HG03571 (cell line): ENCODE measurements around the gene DBI.
A peak's percentile ranks its signal among the peaks of the same experiment; 100 is the strongest.

Experiments
- ATAC-seq: cut with Tn5 transposase; IDR thresholded peaks from one replicate; pipeline ENCODE4 v1.9.1; 2021; ENCODE audit not compliant: unreplicated experiment

The DBI gene

DNA sequence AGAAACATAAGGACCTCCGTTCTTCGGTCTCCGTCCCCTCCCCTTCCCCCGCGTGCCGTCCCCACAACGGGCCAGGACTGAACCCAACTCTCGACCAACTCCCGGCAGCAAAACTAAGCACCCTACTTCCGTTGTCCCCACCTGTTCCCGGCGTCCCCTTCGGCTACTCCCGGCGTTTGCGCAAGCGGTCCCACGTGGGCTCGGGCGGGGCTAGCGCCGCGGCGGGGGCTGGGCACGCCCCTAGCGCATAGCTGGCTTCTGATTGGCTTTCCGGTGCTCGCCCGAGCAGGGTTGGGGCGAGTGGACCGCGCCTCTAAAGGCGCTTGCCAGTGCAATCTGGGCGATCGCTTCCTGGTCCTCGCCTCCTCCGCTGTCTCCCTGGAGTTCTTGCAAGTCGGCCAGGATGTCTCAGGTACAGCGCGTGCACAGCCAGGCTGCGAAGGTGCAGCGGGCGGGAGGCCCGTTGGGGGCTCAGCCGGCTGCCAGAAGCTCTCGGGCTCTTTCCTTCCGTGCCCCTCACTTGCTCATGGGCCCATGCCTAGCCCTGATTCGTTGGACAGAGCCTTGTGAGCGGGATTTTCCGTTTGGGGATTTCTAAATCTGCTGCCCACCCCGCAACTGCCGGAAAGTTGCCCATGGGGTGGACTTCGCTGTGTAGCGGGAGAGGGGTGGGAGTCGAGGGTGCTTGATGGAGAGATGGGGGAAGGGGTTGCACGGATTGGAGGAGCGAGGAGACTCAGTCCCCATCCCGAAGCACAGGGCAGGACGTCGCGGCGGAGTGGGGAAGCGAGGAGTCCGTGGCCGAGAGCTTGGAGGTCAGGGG lies at the start of gene DBI, which contains the start of gene C2orf76:
DBI (plus strand) TSS at position 329 of the 823 bp plus-strand sequence; CDS start at position 404, 75 bp downstream.
C2orf76 (minus strand) TSS at position 186 of the 823 bp plus-strand sequence. CDS start 26,875 bp downstream, outside the sequence.
- peak; percentile 96 for ATAC-seq

DNA sequence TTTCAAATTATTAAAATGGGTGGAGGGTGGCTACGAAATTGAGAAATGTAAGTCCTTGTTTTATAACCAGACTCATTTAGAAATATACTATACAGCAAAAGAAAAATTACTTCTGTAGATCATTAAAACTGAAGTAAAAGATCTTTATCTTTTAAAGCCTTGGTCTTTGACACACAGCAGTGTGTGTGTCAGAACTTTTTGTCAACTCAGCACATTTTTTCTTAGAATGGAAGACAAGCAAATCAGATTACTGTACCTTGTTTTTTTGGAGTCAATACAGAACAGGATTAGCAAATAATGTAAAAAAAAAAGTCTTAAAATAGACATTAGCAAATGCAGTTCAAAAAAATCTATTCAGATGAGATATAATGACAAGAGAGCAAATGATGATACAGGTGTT lies 49.2 kb upstream of the DBI start:
- no peak for ATAC-seq

- no peak for ATAC-seq
Observed at GRCh38 chr2:119319593-119319992, 47.2 kb upstream of the DBI start.

GRCh38 chr2:119323459-119323858 lies 43.3 kb upstream of the DBI start:
- no peak for ATAC-seq

DNA sequence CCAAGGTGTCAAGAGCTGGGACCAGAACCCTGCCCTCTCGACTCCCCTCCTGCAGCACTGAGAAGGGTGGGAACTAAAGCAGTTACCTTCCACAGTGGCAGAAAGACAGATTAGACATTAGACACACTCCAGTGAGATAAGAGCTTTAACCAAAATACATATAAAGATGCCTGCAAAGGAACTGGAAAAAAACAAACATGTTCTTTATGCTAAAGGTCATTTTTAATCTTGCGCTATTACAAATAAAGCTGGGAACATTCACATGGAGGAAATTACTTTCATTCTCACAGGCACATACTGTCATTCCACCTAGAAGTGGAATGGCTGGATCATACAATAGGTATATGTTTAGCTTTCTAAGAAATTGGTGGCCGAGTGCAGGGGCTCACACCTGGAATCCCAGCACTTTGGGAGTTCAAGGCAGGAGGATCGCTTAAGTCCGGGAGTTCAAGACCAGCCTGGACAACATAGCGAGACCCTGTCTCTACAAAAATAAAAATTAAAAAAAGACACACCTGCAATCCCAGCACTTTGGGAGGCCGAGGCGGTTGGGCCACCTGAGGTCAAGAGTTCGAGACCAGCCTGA lies 42.0 kb upstream of the DBI start:
- no peak for ATAC-seq

- no peak for ATAC-seq
Observed at GRCh38 chr2:119326938-119327337, 39.8 kb upstream of the DBI start.

GRCh38 chr2:119327431-119327830 lies 39.3 kb upstream of the DBI start:
- no peak for ATAC-seq

DNA sequence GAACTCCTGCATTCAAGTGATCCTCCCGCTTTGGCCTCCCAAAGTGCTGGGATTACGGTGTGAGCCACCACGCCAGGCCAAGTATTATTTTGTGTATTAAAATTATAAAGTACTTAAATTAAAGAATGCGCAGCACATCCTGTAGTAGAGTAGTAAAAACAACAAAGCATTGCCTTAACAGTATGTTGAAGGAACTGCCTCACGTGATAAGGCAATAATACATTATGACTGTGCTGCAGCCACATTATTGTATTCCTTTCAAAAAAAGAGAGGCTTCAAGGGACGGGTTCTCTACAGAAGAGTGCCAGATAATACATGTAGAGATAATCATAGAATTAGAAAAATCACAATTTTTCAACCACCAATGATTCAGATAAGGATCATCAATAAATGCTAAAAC lies 33.8 kb upstream of the DBI start:
- no peak for ATAC-seq

- ATAC-seq: no peak
Observed at GRCh38 chr2:119333360-119333759, 33.4 kb upstream of the DBI start.

- ATAC-seq: no peak
Observed at GRCh38 chr2:119333833-119334232, 32.9 kb upstream of the DBI start.

- ATAC-seq: no peak
Observed at GRCh38 chr2:119337749-119338148, 29.0 kb upstream of the DBI start.

- no peak for ATAC-seq
Observed at GRCh38 chr2:119338272-119338671, 28.5 kb upstream of the DBI start.

DNA sequence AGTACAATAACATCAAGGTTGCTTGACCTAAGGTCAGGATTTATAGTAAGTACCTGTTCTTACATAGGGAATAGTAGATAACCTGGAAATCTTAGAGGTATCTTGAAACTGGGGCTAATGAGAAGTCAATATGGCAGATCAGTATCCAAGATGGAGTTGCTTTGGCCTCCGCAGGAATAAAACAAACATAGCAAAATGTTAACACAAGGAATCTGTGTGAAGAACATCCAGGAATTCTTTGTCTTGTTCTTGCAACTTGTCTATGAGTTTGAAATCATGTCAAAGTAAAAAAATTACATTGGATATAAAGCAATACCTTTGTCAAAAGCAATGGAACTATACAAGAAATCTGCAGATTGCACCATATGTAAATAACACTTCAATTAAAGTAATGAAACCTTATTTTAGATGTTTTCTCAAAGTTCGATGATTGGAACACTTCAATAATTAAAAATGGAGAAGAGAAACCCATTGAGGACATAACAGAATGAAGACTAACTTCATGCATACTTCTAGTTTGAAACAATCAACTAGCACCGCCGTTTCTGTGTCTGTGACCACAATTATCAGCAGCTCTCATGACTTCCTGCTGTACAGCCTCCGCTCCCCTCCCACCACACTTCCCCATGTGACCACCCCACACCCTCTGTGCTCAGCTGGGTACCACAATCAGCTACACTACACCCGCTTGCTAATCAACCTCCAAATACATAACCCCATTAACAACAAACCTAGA lies 27.8 kb upstream of the DBI start:
- peak; percentile 100 for ATAC-seq

GRCh38 chr2:119339562-119339923 lies 27.2 kb upstream of the DBI start:
- no peak for ATAC-seq

GRCh38 chr2:119341684-119342083 lies 25.1 kb upstream of the DBI start:
- no peak for ATAC-seq

DNA sequence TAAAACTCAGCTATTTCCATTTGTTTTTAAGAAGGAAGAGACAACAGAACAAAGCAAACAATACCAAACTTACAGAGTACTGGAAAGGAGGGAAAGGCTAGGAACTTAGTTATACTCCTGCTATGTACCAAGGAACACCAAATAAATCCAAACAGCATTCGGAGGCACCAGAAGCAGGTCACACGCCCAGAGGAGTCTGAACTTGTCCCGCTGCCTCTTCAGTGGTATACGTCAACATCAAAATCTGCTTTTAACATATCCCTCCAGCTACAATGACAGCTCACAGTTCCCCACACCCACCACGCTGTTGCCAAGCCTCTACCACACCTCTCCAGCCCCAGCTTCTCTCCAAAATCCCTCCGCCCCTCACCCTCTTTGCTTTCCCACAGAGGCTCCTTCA lies 17.5 kb upstream of the DBI start:
- ATAC-seq: no peak

DNA sequence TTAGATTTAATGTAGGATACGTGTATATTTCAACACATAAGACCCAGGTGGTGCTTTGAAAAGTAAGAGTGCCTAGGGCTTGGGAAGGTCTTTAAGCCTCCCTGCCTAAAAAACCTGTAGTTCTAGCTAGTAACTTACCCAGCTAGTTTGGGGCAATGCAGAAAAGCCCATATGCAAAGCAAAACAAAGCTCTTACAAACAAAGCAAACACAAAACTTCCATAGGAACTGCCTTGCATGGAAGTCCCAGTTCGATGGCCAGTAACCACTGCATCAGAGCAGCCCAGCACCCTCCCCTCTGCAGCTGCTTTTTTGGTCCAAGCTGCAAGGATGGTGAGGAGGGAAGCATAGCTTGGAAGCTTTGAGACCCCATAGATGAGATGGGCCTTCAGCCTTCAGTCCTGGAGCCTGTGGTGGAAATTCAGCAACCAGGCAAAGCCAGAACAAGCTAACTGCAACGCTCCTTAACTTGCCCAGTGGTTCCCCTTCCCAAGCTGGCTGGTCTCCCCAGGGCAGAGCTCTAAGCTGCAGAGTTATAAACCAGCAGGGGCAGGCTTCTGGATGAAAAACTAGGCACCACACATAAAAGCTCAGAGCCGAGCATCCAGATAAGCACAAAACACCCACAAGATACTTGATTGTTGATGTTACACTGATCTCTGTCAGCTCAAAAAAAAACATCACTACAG lies 16.3 kb upstream of the DBI start:
- no peak for ATAC-seq

GRCh38 chr2:119352357-119352756 lies 14.4 kb upstream of the DBI start:
- ATAC-seq: peak; percentile 94

- ATAC-seq: no peak
Observed at GRCh38 chr2:119354860-119355259, 11.9 kb upstream of the DBI start.

GRCh38 chr2:119359774-119360173 lies 7.0 kb upstream of the DBI start:
- ATAC-seq: no peak

- ATAC-seq: no peak
Observed at GRCh38 chr2:119360423-119360966, 6.3 kb upstream of the DBI start.
